ENCODE results near the gene UXS1. TPM values are rescaled to one million over a fixed set of nuclear protein-coding genes. Genes with fewer than 3 reads are reported as not detected.

Gene UXS1
- total RNA-seq, 1 donor from 2014 or later = 23.1 TPM

GRCh38 chr2:106189764-106190468, 4.2 kb downstream of the UXS1 start:
- no peak for DNase-seq (ENCODE audit: low spot score)

DNA sequence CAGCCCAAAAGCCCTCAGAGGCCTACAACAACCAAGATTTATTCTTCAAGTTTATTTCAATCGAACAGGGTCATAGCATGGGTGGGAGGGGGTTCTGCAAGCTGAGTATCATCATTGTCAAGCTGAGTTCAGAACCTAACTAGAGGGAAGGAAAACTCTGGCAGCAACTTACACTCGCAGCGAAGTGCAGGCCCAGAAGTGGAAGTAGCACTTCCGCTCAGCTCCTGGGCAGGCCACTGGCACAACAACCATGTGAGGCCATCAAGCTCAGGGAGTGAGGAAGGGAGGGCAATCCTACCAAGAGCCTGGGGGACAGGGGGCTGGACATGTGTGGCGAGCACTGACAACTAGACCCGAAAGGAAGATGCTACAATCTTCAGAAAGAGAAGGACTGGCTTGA, 4.8 kb downstream of the UXS1 start:
- DNase-seq (ENCODE audit: low spot score) = no peak

DNA sequence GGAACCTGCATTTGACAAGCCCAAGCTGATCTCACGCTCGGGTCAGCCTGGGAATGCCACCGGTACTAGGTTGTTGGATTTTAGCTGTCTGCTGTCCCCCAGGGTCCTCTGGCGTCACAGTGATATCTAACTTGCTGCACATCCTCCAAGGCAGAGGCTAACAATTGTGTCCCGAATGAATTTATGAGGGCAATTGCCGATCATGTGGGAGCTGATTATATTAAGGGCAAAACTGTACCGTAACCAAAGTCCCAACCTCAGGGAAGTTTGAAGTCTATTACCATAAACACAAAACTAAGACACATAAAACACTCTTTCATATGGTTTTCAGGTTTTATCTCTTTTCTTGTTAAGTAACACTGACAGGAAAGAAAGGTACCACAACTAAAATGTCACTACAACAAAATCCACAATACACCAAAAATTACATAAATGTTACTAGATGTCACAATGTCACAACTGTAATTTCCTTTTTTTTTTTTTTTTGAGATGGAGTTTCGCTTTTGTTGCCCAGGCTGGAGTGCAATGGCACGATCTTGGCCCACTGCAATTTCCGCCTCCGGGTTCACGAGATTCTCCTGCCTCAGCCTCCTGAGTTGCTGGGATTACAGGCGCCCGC, 6.7 kb downstream of the UXS1 start:
- no peak for DNase-seq (ENCODE audit: low spot score)

DNA sequence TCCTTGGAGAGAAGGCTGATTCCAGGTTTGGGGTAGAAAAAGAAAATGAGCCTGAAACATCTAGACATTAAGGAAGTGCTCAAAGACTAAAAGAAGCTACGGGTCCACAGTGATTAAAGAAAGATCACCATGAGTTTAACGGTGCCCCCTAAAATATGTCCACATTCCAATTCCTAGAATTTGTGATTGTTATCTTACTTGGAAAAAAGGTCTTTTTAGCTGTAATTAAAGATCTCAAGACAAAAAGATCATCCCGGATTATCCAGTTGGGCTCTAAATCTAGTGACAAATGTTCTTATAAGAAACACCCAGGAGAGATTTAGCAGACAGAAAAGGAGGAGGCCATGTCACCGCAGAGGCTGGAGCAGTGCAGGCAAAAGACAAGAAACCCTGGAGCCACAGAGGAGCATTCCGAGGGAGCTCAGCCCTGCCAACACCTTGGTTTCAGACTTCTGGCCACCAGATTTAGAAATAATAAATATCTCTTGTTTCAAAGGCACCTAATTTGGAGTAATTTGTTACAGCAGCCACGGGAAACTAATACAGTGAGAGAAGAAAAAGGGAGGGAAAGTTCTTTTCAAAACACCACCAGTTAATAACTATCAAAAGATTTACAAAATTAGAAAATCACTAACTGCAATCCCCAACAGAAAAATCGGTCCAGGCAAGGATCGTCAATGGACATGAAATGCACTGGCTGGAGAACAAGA, 8.5 kb downstream of the UXS1 start:
- DNase-seq (ENCODE audit: low spot score) = no peak

GRCh38 chr2:106184857-106185256, 9.2 kb downstream of the UXS1 start:
- DNase-seq (ENCODE audit: low spot score) = no peak

DNA sequence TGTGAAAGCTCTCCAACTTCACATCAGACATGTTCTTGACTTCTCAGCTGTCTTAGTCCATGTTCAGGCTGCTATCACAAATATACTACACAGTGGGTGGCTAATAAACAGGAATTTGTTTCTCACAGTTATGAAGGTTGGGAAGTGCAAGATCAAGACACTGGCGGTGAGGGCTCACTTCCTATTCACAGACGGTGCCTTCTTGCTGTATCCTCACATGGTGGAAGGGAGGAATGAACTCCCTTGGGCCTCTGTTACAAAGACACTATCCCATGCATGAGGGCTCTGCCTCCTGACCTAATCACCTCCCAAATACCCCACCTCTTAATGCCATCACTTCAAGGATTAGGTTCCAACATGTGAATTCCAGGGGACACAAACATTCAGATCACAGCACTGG, 9.7 kb downstream of the UXS1 start:
- no peak for DNase-seq (ENCODE audit: low spot score)

DNA sequence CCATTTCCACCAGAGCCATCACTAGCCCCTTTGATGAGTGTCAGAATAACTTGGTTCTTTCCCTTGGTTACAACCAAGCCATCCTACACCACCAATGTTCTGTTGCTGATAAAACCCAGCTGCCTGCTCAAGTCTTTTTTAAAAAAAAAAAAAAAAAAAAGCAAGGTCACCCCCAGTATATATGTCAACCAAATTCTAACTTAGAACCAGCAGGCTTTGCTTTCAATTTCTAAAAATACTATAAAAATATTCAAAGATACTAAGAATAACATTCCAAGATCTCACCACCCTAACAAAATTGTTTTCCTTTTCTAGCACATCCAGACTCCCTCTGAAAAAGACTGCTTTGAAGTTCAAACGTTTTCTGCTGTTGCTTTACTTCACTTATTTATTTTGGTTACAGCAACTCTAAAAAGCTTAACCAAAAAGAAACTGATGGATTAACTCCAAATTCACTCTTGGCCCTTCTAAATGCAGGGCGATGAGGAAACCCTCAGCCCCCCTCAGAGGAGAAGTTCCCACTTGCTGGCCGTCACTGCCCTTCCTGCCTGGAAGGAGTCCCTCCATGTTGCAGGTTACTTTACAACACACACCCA, 10.9 kb downstream of the UXS1 start:
- DNase-seq (ENCODE audit: low spot score) = no peak

DNA sequence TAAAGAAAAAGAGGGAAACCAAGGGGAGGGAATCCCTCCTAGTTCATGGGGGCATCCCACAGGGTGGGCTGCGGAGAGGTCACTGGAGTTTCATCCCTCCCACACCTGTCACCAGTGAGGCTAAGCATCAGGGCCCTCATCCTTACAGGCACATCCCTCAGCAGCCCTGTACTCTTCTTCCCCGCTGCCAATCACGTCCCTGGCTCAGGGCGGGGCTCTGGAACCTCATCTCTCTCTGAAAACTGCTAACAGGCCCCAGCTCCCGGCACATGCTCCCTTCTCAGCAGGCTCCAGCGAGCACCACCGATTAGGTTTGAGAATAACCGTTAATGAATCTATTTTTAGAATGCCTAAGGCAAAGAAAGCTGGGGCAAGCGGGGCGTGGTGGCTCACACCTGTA, 13.0 kb downstream of the UXS1 start:
- DNase-seq (ENCODE audit: low spot score) = no peak

GRCh38 chr2:106180602-106181001, 13.5 kb downstream of the UXS1 start:
- no peak for DNase-seq (ENCODE audit: low spot score)

DNA sequence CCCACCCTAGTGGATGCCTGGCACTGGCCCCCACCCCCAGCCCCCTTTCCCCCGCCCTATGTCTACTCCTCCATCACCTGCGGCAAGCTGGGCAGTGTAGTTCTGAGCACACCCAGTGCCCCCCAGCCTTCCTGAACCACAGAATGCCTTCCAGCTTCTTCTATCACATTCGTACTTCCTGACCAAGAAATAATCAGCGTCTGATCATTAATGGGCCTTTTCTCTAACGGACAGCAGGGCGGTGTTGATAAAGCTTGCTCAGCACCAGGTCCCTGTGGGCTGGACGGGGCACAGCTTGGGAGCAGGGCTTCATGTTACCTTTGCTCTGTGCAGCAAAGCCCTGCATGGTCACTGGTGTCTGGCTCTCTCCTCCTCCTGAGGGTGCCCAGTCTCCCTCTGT, 15.4 kb downstream of the UXS1 start:
- no peak for DNase-seq (ENCODE audit: low spot score)

GRCh38 chr2:106177581-106177980, 16.5 kb downstream of the UXS1 start:
- no peak for DNase-seq (ENCODE audit: low spot score)

GRCh38 chr2:106176446-106177099, 17.5 kb downstream of the UXS1 start:
- DNase-seq (ENCODE audit: low spot score) = no peak

- no peak for DNase-seq (ENCODE audit: low spot score)
Measured at GRCh38 chr2:106175086-106175850, 18.8 kb downstream of the UXS1 start.

DNA sequence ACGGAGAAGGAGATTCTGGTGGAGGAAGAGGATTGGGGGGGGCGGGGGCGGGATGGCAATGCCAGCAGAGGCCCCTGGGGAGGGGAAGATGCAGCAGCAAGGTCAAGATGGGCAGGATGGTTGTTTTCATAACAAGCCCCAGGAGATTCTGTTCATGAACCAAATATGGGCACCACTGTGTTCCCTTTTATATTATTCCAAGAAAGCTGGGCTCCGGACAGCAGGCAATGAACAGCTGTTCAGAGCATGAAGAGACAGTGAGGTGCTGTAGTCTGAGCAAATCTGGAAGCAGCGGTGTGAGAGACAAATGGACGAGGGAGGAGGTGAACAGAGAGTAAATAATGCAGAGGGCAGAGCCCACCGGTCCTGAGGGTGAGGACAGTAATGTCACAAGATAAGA, 20.0 kb downstream of the UXS1 start:
- DNase-seq (ENCODE audit: low spot score) = no peak

DNA sequence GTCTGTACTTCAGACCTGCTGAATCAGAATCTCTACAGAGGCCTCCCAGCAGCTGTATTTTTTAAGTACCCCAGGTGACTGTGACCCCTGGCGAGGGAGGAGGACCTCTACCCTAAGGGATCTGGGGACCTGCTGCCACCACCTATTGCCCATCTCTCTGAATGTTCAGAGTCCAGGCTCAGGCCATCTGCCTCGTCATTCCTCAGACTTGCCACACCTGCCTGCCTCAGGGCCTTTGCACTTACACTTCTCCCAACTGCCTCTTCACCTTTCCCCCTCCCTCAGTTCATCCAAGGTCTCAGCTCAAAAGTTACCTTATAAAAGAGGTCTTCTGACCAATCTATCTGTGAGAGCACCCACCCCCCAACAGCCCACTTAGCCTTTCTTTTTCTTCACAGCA, 21.5 kb downstream of the UXS1 start:
- no peak for DNase-seq (ENCODE audit: low spot score)

DNA sequence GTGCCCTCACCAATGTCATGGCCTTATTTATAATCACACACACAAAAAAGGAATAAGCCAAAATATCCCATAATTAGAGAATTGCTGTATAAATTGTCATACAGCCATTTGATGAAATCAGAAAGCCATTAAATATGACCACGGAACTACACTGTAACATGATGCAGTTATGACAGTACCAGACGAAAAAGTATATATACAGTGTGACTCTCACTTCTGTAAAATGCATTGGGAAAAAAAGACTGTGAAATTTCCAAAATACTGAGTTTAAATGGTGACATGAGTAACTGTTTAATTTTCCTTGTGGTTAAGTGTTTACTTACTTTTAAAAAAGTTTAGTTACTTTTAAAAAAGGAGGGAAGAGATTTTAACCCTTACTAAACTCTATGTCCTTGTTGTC, 25.4 kb downstream of the UXS1 start:
- no peak for DNase-seq (ENCODE audit: low spot score)

GRCh38 chr2:106167067-106167466, 27.0 kb downstream of the UXS1 start:
- DNase-seq (ENCODE audit: low spot score) = no peak

DNA sequence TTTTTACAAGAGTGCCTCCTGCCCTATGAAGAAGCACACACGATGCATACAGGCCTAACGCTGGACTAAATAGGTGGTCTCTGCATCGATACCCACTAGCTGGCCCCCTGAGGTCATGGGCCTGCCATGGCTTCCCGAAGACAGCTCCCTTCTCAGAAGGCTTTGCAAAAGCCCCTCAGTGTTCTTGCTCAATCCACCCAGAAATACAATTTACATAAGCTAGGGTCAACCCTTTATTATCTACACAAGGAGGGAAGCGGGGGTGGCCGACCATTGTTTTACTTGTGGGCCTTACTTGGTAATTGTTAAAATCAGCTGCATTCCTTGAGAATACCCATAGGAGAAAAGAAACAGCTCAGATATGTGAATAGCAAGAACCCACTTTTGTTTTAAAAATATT, 28.5 kb downstream of the UXS1 start:
- no peak for DNase-seq (ENCODE audit: low spot score)

DNA sequence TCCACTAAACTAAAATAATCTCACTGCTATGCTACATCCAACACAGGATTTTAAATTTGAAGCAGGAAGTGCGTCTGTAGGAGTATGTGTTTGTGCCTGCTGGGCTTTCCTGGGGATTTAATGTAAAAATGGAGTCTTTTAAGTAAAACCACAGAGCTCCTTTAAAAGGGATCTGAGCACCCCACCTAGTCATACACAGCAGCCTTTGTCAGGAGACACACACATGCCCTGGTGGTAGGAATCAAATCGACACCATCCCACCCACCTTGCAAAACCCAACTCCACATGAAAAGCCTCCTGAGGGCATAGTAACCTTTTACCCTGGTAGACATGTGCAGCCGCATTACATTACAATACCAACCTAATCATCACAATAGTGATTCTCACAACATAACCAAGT, 29.1 kb downstream of the UXS1 start:
- no peak for DNase-seq (ENCODE audit: low spot score)

DNA sequence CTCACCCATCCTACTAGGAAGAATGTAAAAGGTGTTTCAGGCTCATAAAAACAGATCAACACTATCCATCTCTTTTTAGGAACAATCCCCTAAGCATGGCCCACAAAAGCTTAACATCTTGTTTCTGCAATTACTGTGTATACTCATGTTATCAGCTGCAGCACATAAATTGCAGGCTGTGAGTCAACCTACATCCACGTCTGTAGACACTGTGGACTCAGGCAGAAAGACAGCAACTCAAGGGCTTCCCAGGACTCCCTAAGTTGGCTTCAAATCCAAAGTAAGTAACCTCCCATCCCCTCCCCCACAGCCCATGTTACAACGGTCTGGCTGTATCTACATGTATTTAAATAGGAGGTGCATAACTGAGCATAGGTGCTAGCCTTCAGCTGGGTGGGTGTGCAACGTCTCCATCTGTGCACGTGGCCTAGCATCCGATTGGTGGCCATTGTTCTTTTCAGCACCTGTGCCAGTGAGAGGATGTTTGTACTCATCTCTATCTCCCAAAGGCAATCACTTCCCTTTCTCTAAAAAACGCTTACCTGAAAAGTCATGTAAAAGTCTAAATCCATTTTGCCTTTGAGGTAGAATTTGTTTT, 30.1 kb downstream of the UXS1 start:
- no peak for DNase-seq (ENCODE audit: low spot score)

Data from mesenteric fat pad (tissue), 1 donor.